Adrenal gland (tissue), 5 donors: ENCODE measurements around the gene ADARB2.

Experiments
- POLR2A ChIP-seq, 2 donors: fragments of 450-650 bp; IDR thresholded peaks; one replicate each; pipeline ENCODE4 v1.6.1; 2017; ENCODE audit warnings: antibody characterized with exemption in 2 of 2, mild to moderate bottlenecking in 2 of 2, moderate library complexity in 1 of 2
- TF ChIP-seq, protein P1 (sequence below), 6 experiments: fragments of 450-650 bp in 4 of 6; fragments of 200-600 bp in 2 of 6; sonication (generic) in 1 of 6; IDR thresholded peaks; 1 replicate in 5 of 6; 2 replicates in 1 of 6; pipeline versions ENCODE4 v1.5.1 to v1.8.0; 2016 to 2021; ENCODE audit warnings: antibody characterized with exemption in 6 of 6, mild to moderate bottlenecking in 2 of 6, moderate library complexity in 1 of 6
- donor health status: DM: no; HTN: no; CAD: no.

DNA sequence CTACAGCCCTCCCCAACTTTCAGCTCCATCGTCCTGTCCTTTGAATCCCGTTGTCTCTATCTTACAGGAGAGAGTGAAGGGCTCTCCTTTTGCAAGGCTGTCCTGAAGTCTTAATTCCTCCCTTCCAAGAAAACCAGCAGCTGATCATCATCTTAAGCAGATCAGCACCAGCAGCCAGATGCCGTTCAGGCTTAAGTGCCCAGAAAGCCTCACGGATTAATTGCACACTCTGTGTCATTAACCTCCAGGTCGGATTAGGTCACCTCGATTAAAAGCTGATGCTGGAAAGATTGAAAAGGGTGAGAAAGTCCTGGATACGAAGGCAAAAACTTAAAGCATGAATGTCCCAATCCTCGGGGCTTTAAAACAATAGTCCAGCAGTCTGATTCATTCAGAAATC lies 24.8 kb upstream of the ADARB2 start:
- TF ChIP-seq, protein P1, sequence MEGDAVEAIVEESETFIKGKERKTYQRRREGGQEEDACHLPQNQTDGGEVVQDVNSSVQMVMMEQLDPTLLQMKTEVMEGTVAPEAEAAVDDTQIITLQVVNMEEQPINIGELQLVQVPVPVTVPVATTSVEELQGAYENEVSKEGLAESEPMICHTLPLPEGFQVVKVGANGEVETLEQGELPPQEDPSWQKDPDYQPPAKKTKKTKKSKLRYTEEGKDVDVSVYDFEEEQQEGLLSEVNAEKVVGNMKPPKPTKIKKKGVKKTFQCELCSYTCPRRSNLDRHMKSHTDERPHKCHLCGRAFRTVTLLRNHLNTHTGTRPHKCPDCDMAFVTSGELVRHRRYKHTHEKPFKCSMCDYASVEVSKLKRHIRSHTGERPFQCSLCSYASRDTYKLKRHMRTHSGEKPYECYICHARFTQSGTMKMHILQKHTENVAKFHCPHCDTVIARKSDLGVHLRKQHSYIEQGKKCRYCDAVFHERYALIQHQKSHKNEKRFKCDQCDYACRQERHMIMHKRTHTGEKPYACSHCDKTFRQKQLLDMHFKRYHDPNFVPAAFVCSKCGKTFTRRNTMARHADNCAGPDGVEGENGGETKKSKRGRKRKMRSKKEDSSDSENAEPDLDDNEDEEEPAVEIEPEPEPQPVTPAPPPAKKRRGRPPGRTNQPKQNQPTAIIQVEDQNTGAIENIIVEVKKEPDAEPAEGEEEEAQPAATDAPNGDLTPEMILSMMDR (IDR thresholded peaks at IDR 0.05) = no peak
- TF ChIP-seq POLR2A (IDR thresholded peaks at IDR 0.05) = no peak
